Esophagus squamous epithelium (tissue), 4 donors: ENCODE data around the gene CYP2U1.

ENCODE experiments used
- POLR2A ChIP-seq, 4 donors: fragments of 450-650 bp; IDR thresholded peaks; one replicate each; pipeline ENCODE4 v1.6.1; 2017; ENCODE audit warnings: antibody characterized with exemption in 4 of 4, mild to moderate bottlenecking in 4 of 4, moderate library complexity in 3 of 4
- TF ChIP-seq, protein P1 (sequence below), 6 experiments: fragments of 450-650 bp in 4 of 6; fragments of 200-600 bp in 2 of 6; sonication (generic) in 2 of 6; IDR thresholded peaks; one replicate each; pipeline ENCODE4 v1.5.1; 2016 to 2019; ENCODE audit warnings: antibody characterized with exemption in 6 of 6, mild to moderate bottlenecking in 4 of 6, moderate library complexity in 4 of 6

DNA sequence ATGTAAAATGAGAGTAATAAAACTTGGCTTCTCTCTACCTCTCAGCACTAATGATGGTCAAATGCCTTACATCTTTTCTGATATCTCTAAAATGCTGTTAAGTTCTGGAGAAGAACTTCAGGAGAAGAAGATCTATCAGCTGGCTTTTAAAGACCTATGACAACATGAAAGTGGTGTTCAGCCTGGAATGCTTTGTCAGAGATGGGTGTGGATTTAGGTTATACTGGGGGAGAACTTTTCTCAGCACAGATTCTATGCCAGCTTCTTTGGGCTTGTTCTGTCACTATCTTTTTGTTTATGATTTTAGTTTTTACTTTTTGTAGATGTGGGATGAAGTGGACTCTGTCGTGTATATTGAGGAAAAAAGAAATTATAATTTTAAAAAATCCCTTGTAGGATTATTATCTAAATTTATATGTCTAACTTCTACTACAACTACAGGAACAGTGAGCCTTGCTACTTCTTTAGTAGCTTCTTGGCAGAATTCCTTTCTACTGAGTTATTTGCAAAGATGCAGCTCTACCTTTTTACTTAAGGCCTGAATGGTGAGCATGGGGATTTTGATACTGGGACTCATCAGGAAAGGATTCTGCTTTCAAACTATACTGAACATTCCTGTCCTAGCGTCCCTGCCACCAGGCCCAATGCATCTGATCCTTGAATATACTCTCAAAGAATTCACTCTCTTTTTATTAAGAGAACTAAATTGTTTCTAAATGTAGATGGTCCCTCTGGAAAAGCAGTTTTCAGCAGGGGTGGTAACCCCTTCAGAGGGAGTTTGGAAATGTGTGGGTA is 19.6 kb downstream of the CYP2U1 start:
- no peak for TF ChIP-seq POLR2A (IDR thresholded peaks at IDR 0.05)
- TF ChIP-seq, protein P1, sequence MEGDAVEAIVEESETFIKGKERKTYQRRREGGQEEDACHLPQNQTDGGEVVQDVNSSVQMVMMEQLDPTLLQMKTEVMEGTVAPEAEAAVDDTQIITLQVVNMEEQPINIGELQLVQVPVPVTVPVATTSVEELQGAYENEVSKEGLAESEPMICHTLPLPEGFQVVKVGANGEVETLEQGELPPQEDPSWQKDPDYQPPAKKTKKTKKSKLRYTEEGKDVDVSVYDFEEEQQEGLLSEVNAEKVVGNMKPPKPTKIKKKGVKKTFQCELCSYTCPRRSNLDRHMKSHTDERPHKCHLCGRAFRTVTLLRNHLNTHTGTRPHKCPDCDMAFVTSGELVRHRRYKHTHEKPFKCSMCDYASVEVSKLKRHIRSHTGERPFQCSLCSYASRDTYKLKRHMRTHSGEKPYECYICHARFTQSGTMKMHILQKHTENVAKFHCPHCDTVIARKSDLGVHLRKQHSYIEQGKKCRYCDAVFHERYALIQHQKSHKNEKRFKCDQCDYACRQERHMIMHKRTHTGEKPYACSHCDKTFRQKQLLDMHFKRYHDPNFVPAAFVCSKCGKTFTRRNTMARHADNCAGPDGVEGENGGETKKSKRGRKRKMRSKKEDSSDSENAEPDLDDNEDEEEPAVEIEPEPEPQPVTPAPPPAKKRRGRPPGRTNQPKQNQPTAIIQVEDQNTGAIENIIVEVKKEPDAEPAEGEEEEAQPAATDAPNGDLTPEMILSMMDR (IDR thresholded peaks at IDR 0.05), result no peak
